Measurements from ENCODE around the gene HNRNPA3.

HNRNPA3 gene

DNA sequence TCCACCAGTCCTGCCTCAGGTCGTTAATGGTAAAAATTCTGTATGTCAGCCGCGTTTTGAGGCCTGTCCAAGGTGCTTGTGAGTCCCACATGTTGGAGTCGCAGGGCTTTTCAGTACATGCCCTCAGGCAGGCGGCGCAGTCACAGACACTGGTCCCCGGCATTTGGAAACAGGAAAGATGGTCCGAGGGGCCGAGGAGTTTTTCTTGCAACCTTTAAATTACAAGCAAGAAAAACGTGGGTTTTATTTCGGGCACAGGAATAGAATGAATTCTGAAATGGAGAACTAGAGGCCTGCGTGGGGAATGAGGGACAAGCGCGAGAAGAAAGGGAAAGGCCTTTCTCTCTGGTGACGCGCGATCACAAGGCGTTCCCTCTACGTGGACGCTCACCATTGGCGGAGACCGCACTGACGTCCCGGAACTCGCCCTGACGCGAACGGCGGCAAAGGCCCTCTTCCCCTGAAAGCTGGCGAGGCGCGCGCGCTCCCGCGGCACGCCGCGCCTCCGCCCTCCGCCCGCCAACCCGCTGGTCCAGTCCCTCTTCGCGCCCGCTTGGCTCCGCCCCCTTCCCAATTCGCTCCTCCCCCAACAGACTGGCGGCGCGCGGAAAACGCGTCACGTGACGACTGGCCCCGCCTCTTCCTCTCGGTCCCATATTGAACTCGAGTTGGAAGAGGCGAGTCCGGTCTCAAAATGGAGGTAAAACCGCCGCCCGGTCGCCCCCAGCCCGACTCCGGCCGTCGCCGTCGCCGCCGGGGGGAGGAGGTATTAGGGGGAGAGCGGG is at the start of gene HNRNPA3:
HNRNPA3 (plus strand) TSS at position 689 of the 785 bp plus-strand sequence; CDS start at position 695, 6 bp downstream.
- Histone ChIP-seq H3K27me3 (no peaks in the 10 kb centered on the region), H3K9ac (peak within 1 kb of the TSS; percentile 100), H3K36me3 (peaks cover 33% of the 10 kb centered on the region), H4K20me1 (peaks cover 46% of the 10 kb centered on the region), H3K9me3 (no peaks in the 10 kb centered on the region), H3K4me3 (peak within 1 kb of the TSS; percentile 85), H3K4me2 (peak within 1 kb of the TSS; percentile 86), H3K4me1 (peaks cover 29% of the 10 kb centered on the region), H3K27ac (peak within 1 kb of the TSS; percentile 100)
- no peak for TF ChIP-seq Cebpa-rat (IDR thresholded peaks at IDR 0.05)

GRCh38 chr2:177164131-177164530 is 48.5 kb upstream of the HNRNPA3 start:
- peaks cover 20% of the 10 kb centered on the region for H3K4me1 ChIP-seq
- no peak for TF ChIP-seq Cebpa-rat (IDR thresholded peaks at IDR 0.05)
- peak overlapping the region; percentile 73 for H3K4me2 ChIP-seq
- H3K27me3 ChIP-seq, result no peaks in the 10 kb centered on the region
- H3K36me3 ChIP-seq, result no peaks in the 10 kb centered on the region
- H4K20me1 ChIP-seq, result no peaks in the 10 kb centered on the region
- no peaks in the 10 kb centered on the region for H3K9me3 ChIP-seq
- no peak overlapping the region for H3K9ac ChIP-seq
- no peak overlapping the region for H3K4me3 ChIP-seq
- no peak overlapping the region for H3K27ac ChIP-seq

DNA sequence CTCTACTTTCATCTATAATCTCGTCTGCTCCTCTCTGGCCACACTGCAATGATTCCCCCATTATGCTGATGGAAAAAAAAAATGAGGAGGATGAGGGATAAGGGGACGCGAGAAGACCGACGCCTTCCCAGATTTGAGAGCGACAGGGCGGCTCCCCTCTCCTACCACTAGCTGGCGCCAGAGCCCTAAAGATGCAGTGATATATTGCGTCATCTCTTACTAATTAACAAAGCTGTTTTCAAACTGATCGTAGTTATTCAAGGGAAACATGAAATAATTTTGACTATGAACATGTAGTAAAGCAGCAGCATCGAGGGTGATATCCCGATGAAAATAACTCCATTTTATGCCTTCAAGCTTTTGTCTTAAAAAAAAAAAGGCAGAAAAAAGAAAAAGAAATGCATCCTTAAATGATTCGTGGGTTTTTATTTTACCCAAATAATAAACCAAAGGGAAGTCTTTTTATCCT is 48.0 kb upstream of the HNRNPA3 start:
- peak overlapping the region; percentile 62 for H3K27ac ChIP-seq
- H3K4me3 ChIP-seq, result peak overlapping the region; percentile 58

GRCh38 chr2:177165061-177165583 is 47.5 kb upstream of the HNRNPA3 start:
- Histone ChIP-seq H3K9me3 (no peaks in the 10 kb centered on the region), H3K4me2 (peak overlapping the region; percentile 73), H3K36me3 (no peaks in the 10 kb centered on the region), H3K4me1 (peaks cover 26% of the 10 kb centered on the region), H3K27me3 (no peaks in the 10 kb centered on the region), H3K4me3 (peak overlapping the region; percentile 58), H3K27ac (peak overlapping the region; percentile 62), H3K9ac (peak overlapping the region; percentile 43; the same call in 1 of the 2 replicates), H4K20me1 (no peaks in the 10 kb centered on the region)
- TF ChIP-seq Cebpa-rat (IDR thresholded peaks at IDR 0.05), result no peak

More for the DNA sequence above, 48.0 kb upstream of the HNRNPA3 start:
- no peaks in the 10 kb centered on the region for H3K27me3 ChIP-seq
- TF ChIP-seq Cebpa-rat (IDR thresholded peaks at IDR 0.05), result peak; percentile 99
- H3K4me1 ChIP-seq, result peaks cover 21% of the 10 kb centered on the region
- H4K20me1 ChIP-seq, result no peaks in the 10 kb centered on the region
- H3K9me3 ChIP-seq, result no peaks in the 10 kb centered on the region
- no peaks in the 10 kb centered on the region for H3K36me3 ChIP-seq
- H3K4me2 ChIP-seq, result peak overlapping the region; percentile 73
- peak overlapping the region; percentile 43; the same call in 1 of the 2 replicates for H3K9ac ChIP-seq

DNA sequence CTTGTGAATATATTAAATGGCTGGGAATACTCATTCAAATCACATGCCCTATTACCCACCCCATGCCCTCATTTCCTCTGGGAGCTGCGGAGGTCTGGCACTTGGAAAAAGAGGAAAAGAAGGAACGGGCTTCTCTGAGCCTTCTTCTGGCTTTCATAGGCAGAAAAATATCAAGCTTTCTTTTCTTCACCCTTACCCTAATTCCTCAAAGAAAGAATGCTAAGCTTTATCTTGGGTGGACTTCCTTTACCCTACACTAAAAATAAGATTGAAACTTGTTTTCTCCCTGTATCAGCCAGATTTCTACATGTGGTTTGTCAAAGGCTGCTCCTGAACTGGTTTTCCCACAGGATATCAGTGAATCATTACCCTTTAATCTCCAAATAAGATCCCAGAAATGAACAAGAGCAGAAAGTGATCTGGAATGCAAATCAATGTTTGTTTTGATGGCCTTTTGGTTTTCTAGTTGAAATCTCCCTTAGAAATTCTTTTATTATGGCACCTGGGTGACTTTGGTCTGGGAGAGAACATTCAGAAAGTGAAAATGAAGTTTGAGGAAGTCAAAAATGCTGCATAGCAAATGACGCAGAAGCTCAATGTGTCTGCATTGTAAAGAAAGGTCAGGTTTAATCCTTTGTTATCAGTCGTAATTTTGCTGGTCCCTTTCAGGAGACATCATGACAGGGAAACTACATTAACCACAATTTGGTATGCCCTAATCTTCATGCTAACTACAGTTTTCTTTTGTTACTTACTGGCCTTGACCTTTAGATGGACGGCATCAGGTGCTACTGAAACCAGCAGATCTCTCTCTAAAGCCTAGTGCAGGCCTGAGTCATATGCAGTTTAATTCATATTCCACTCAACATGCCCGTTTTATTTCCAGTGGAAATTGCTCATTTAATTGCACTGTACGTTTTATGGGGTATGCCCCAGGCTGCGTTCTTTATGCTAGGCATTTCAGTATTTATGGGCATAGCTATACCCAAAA is 46.6 kb upstream of the HNRNPA3 start:
- no peak for TF ChIP-seq Cebpa-rat (IDR thresholded peaks at IDR 0.05)
- no peak overlapping the region for H3K9ac ChIP-seq

DNA sequence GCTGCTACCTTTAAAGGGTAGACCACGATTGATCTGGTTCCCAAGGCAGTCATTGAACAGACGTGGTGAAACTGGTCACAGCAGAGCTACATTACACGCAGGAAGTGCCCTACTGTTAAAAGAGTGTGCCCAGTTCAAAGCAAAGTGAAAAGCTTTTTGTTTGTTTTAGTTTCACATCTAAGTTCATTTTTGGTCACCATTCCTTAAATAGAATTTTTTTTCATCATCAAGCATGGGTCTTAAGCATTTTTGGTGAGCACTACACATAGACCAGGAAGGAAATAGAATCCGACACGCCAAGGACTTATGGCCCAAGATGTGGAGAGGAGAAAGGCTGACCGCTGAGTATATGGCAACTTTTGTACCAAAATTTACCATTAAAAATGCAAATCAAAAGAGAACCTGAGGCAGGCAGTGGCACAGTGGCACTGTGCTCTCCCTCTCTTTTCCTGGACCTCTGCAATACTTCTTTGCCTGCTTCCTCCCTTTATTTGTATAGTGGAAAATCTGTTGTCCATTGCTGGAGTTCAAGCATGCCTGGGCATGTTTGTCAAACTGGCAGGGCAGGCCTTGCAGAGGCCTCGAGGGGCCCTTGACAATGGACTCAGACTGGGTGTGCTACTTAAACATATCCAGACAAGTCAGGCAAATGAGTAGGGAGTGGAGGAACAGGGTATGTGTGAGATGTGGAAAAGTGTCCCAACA is 42.6 kb upstream of the HNRNPA3 start:
- TF ChIP-seq Cebpa-rat (IDR thresholded peaks at IDR 0.05), result no peak
- H3K27ac ChIP-seq, result no peak overlapping the region
- no peaks in the 10 kb centered on the region for H4K20me1 ChIP-seq
- no peaks in the 10 kb centered on the region for H3K9me3 ChIP-seq
- H3K4me1 ChIP-seq, result peaks cover 26% of the 10 kb centered on the region
- no peak overlapping the region for H3K9ac ChIP-seq
- H3K36me3 ChIP-seq, result no peaks in the 10 kb centered on the region
- H3K4me3 ChIP-seq, result no peak overlapping the region
- H3K27me3 ChIP-seq, result no peaks in the 10 kb centered on the region
- H3K4me2 ChIP-seq, result 0 out of 2 replicates have a peak overlapping the region, but pooled peaks have one; percentile 24

More for the DNA sequence above, 46.6 kb upstream of the HNRNPA3 start:
- Histone ChIP-seq H3K27ac (no peak overlapping the region), H3K9me3 (no peaks in the 10 kb centered on the region), H3K4me2 (peak overlapping the region; percentile 73), H3K4me1 (peaks cover 28% of the 10 kb centered on the region), H4K20me1 (no peaks in the 10 kb centered on the region), H3K36me3 (no peaks in the 10 kb centered on the region), H3K27me3 (no peaks in the 10 kb centered on the region), H3K4me3 (no peak overlapping the region)

DNA sequence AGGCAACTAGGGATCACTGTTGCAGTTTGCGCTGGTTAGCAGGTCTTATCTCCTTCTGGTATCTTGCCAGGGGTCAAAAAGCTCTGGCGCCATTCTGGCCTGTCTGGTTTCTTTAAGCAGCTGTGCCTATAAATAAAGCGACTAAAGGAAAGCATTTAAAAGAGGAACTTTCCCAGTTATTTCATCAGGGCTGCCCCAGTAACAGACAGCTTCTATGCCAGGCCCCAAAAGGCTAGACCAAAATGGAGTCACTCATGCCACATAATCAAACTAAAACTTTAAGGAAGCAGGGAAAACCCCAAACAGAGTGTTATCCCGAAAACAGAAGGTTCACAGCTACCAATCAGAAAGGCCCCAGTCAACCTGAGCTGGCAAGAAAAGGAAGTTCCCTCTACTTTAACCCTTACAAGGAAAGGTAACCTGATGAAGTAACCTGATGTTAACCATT is 41.2 kb upstream of the HNRNPA3 start:
- Histone ChIP-seq H3K9me3 (no peaks in the 10 kb centered on the region), H3K9ac (no peak overlapping the region), H3K27ac (no peak overlapping the region), H3K27me3 (no peaks in the 10 kb centered on the region), H3K4me2 (no peak overlapping the region), H4K20me1 (no peaks in the 10 kb centered on the region), H3K4me1 (peaks cover 11% of the 10 kb centered on the region; the same call in 1 of the 2 replicates), H3K4me3 (no peak overlapping the region), H3K36me3 (no peaks in the 10 kb centered on the region)
- TF ChIP-seq Cebpa-rat (IDR thresholded peaks at IDR 0.05), result no peak

DNA sequence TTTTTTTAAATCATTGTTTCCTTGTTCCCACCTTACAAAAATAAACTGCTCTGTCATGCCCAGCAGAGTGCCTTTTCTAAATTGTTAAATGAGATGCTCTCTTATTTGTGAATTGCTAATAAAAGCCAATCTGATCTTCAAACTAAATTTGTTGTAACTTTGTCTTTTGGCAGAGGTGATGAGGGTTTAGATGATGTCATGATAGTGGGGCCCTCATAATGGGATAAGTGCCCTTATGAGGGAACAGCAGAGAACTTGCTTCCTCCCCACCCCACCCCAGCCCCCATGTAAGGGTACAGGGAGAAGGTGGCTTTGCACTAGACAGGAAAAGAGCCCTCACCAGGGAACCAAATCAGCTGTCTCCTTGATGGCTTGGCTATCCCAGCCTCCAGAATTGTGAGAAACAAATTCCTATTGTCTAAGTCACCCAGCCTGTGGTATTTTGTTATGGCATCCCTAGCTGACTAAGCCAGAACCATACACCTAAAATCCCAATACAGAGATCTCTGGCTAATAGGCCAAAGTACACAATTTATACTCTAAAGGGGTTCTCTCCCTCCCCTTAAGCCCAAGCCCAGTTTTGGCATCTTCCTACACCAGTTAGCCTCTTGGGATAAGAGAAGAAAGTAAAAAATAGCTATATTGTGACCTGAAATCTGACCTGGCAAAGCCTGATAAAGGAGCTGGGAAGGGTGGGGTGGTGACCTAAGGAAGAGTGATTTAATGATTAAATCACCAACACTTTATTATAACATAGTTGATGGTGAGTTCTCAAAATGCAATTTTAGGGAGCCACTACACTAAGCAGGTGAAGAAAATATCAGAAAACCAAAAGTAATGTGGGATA is 40.3 kb upstream of the HNRNPA3 start:
- Histone ChIP-seq H3K4me2 (no peak overlapping the region), H3K4me3 (no peak overlapping the region), H3K9ac (no peak overlapping the region), H3K36me3 (no peaks in the 10 kb centered on the region), H3K4me1 (peaks cover 9% of the 10 kb centered on the region; the same call in 1 of the 2 replicates), H3K27me3 (no peaks in the 10 kb centered on the region), H3K9me3 (no peaks in the 10 kb centered on the region), H3K27ac (no peak overlapping the region), H4K20me1 (no peaks in the 10 kb centered on the region)
- no peak for TF ChIP-seq Cebpa-rat (IDR thresholded peaks at IDR 0.05)

Measured in BLaER1 (cell line).